Measurements from ENCODE around the gene KIAA1614.

The KIAA1614 gene

GRCh38 chr1:180928331-180929230 lies 15.9 kb downstream of the KIAA1614 start:
- no peak overlapping the region for H3K4me3 ChIP-seq (replicated peaks; ENCODE audit: low read depth, low read length)
- no peak for TF ChIP-seq CTCF (IDR thresholded peaks at IDR 0.05; ENCODE audit: low read length, missing control alignments)
- no peak for DNase-seq (ENCODE audit: low read depth)

GRCh38 chr1:180929389-180929788 lies 16.7 kb downstream of the KIAA1614 start:
- TF ChIP-seq CTCF (IDR thresholded peaks at IDR 0.05; ENCODE audit: low read length, missing control alignments) = no peak
- DNase-seq (ENCODE audit: low read depth) = no peak

GRCh38 chr1:180930687-180931086 lies 18.0 kb downstream of the KIAA1614 start:
- no peak for DNase-seq (ENCODE audit: low read depth)
- H3K4me3 ChIP-seq (replicated peaks; ENCODE audit: low read depth, low read length) = no peak overlapping the region
- no peak for TF ChIP-seq CTCF (IDR thresholded peaks at IDR 0.05; ENCODE audit: low read length, missing control alignments)

More at GRCh38 chr1:180929389-180929788, 16.7 kb downstream of the KIAA1614 start:
- H3K4me3 ChIP-seq (replicated peaks; ENCODE audit: low read depth, low read length) = no peak overlapping the region

GRCh38 chr1:180931529-180931928 lies 18.8 kb downstream of the KIAA1614 start:
- DNase-seq (ENCODE audit: low read depth) = no peak
- no peak overlapping the region for H3K4me3 ChIP-seq (replicated peaks; ENCODE audit: low read depth, low read length)
- TF ChIP-seq CTCF (IDR thresholded peaks at IDR 0.05; ENCODE audit: low read length, missing control alignments) = no peak

GRCh38 chr1:180932378-180932777 lies 19.7 kb downstream of the KIAA1614 start:
- TF ChIP-seq CTCF (IDR thresholded peaks at IDR 0.05; ENCODE audit: low read length, missing control alignments) = no peak

GRCh38 chr1:180933141-180933540 lies 20.4 kb downstream of the KIAA1614 start:
- TF ChIP-seq CTCF (IDR thresholded peaks at IDR 0.05; ENCODE audit: low read length, missing control alignments) = no peak

More at GRCh38 chr1:180932378-180932777, 19.7 kb downstream of the KIAA1614 start:
- no peak for DNase-seq (ENCODE audit: low read depth)
- no peak overlapping the region for H3K4me3 ChIP-seq (replicated peaks; ENCODE audit: low read depth, low read length)

More at GRCh38 chr1:180933141-180933540, 20.4 kb downstream of the KIAA1614 start:
- no peak for DNase-seq (ENCODE audit: low read depth)
- H3K4me3 ChIP-seq (replicated peaks; ENCODE audit: low read depth, low read length) = no peak overlapping the region

Measured in fibroblast of pulmonary artery (primary cell).